Measurements from ENCODE around the gene NIN.
A peak's percentile ranks its signal among the peaks of the same experiment; 100 is the strongest.
"Not testable (repeated sequence)": the region's sequence is repeated elsewhere in the genome, so short reads cannot be mapped to it uniquely, and the experiment has no call there.

NIN gene

GRCh38 chr14:50815526-50815925, 15.4 kb downstream of the NIN start:
- DNase-seq = not testable (repeated sequence)

- not testable (repeated sequence) for DNase-seq
Measured at GRCh38 chr14:50815058-50815457, 15.9 kb downstream of the NIN start.

- no peak for DNase-seq
Measured at GRCh38 chr14:50814161-50814560, 16.8 kb downstream of the NIN start.

GRCh38 chr14:50813544-50813863, 17.5 kb downstream of the NIN start:
- peak; percentile 23 for DNase-seq

GRCh38 chr14:50812856-50813543, 18.0 kb downstream of the NIN start:
- DNase-seq = no peak

GRCh38 chr14:50812180-50812579, 18.8 kb downstream of the NIN start:
- no peak for DNase-seq

GRCh38 chr14:50808053-50808452, 22.9 kb downstream of the NIN start:
- DNase-seq = no peak

GRCh38 chr14:50806241-50806933, 24.6 kb downstream of the NIN start:
- no peak for DNase-seq

- no peak for DNase-seq
Measured at GRCh38 chr14:50805396-50805795, 25.6 kb downstream of the NIN start.

GRCh38 chr14:50804181-50804721, 26.7 kb downstream of the NIN start:
- no peak for DNase-seq

GRCh38 chr14:50801706-50802105, 29.3 kb downstream of the NIN start:
- DNase-seq = no peak

GRCh38 chr14:50800032-50800431, 30.9 kb downstream of the NIN start:
- DNase-seq = no peak

- no peak for DNase-seq
Measured at GRCh38 chr14:50798048-50798421, 32.9 kb downstream of the NIN start.

GRCh38 chr14:50797250-50798047, 33.5 kb downstream of the NIN start:
- no peak for DNase-seq

GRCh38 chr14:50796390-50796789, 34.6 kb downstream of the NIN start:
- no peak for DNase-seq

GRCh38 chr14:50795909-50796308, 35.1 kb downstream of the NIN start:
- no peak for DNase-seq

GRCh38 chr14:50795142-50795541, 35.8 kb downstream of the NIN start:
- DNase-seq = no peak

- DNase-seq = no peak
Measured at GRCh38 chr14:50794068-50794645, 36.8 kb downstream of the NIN start.

GRCh38 chr14:50792634-50793068, 38.3 kb downstream of the NIN start:
- DNase-seq = no peak

GRCh38 chr14:50792051-50792477, 38.9 kb downstream of the NIN start:
- DNase-seq = peak; percentile 51

GRCh38 chr14:50791201-50791600, 39.8 kb downstream of the NIN start:
- no peak for DNase-seq

GRCh38 chr14:50790589-50790988, 40.4 kb downstream of the NIN start:
- DNase-seq = no peak
